A673 (cell line): ENCODE results near the gene DLG2. TPM values are rescaled to one million over a fixed set of nuclear protein-coding genes. Genes with fewer than 3 reads are reported as not detected.

Experiments
- BruUV-seq: library from RNA; stranded (reverse); fragments of 400-500 nt; replicated peaks from 2 replicates; lab custom pipeline; 2021; lab: Mats Ljungman, UMichigan
- CTCF ChIA-PET: fragments of 300-600 bp; sonication (Branson Sonifier 250); formaldehyde crosslinking; loops from one replicate; lab custom pipeline; 2022; ENCODE audit warnings: antibody characterized with exemption; lab: Charles Lee
- POLR2A ChIA-PET: fragments of 300-600 bp; sonication (Branson Sonifier 250); formaldehyde crosslinking; loops from one replicate; lab custom pipeline; 2022; ENCODE audit warnings: antibody characterized with exemption; ENCODE audit not compliant: low non-redundant PET; lab: Charles Lee
- DNase-seq: peaks from one replicate; pipeline ENCODE4 v3.0.0-alpha.2; 2015; ENCODE audit warnings: low spot score
- H3K27ac ChIP-seq: fragments of 200-600 bp; sonication (generic); 2 replicates; pipeline ENCODE4 v1.5.1; 2016; ENCODE audit warnings: mixed run types, low read depth, mild to moderate bottlenecking, mixed read lengths, antibody characterized with exemption, low read length; ENCODE audit not compliant: poor library complexity, severe bottlenecking
- H3K27me3 ChIP-seq: fragments of 200-600 bp; sonication (generic); replicated peaks from 2 replicates; pipeline ENCODE4 v1.6.1; 2017; ENCODE audit warnings: mixed run types, low read depth, mild to moderate bottlenecking, mixed read lengths, antibody characterized with exemption, low read length; ENCODE audit not compliant: insufficient read depth, poor library complexity
- H3K36me3 ChIP-seq: fragments of 200-600 bp; sonication (generic); 2 replicates; pipeline ENCODE4 v1.6.1; 2016; ENCODE audit warnings: mixed run types, mild to moderate bottlenecking, mixed read lengths, antibody characterized with exemption, low read length; ENCODE audit not compliant: insufficient read depth, poor library complexity, severe bottlenecking
- H3K4me1 ChIP-seq: fragments of 200-600 bp; sonication (generic); 2 replicates; pipeline ENCODE4 v1.6.1; 2017; ENCODE audit warnings: mixed run types, mild to moderate bottlenecking, mixed read lengths, antibody characterized with exemption, low read length; ENCODE audit not compliant: insufficient read depth, poor library complexity, severe bottlenecking
- H3K4me3 ChIP-seq: fragments of 200-600 bp; sonication (generic); 2 replicates; pipeline ENCODE4 v1.5.1; 2016; ENCODE audit warnings: low read depth, mixed run types, mild to moderate bottlenecking, mixed read lengths, low read length; ENCODE audit not compliant: poor library complexity, severe bottlenecking
- H3K9me3 ChIP-seq: fragments of 200-600 bp; sonication (generic); 2 replicates; pipeline ENCODE4 v1.6.1; 2016; ENCODE audit warnings: mixed run types, low read depth, mild to moderate bottlenecking, mixed read lengths, antibody characterized with exemption, low read length; ENCODE audit not compliant: poor library complexity, severe bottlenecking
- EZH2 ChIP-seq: fragments of 200-600 bp; sonication (generic); IDR thresholded peaks from 2 replicates; pipeline ENCODE4 v1.6.1; 2017; ENCODE audit warnings: borderline replicate concordance, low read depth, mild to moderate bottlenecking, mixed read lengths, antibody characterized with exemption, low read length; ENCODE audit not compliant: poor library complexity, severe bottlenecking
- intact Hi-C: fragments of 100-400 bp; cut with micrococcal nuclease; formaldehyde crosslinking; loops from one replicate; pipeline ENCODE4 v1.10.0; 2022; ENCODE audit not compliant: unreplicated experiment
- total RNA-seq: library from RNA; stranded (reverse); gene quantifications from 2 replicates; pipeline ENCODE4 v1.2.3, GENCODE V29; 2021
- TF ChIP-seq, protein P1 (sequence below): fragments of 300-800, 200-600 bp; sonication (generic); conservative IDR thresholded peaks from 2 replicates; pipeline ENCODE4 v1.5.1; 2017; ENCODE audit warnings: low read depth, mild to moderate bottlenecking, antibody characterized with exemption, low read length, moderate library complexity, mixed read lengths

DLG2 gene
- total RNA-seq, 1 experiment from 2014 or later, result 277 TPM

GRCh38 chr11:83521647-83522596 is 2105.2 kb downstream of the DLG2 start:
- TF ChIP-seq EZH2, result no peak
- TF ChIP-seq, protein P1, sequence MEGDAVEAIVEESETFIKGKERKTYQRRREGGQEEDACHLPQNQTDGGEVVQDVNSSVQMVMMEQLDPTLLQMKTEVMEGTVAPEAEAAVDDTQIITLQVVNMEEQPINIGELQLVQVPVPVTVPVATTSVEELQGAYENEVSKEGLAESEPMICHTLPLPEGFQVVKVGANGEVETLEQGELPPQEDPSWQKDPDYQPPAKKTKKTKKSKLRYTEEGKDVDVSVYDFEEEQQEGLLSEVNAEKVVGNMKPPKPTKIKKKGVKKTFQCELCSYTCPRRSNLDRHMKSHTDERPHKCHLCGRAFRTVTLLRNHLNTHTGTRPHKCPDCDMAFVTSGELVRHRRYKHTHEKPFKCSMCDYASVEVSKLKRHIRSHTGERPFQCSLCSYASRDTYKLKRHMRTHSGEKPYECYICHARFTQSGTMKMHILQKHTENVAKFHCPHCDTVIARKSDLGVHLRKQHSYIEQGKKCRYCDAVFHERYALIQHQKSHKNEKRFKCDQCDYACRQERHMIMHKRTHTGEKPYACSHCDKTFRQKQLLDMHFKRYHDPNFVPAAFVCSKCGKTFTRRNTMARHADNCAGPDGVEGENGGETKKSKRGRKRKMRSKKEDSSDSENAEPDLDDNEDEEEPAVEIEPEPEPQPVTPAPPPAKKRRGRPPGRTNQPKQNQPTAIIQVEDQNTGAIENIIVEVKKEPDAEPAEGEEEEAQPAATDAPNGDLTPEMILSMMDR, result peak; percentile 56
- peaks cover 9% of the 10 kb centered on the region for H3K9me3 ChIP-seq
- H3K4me1 ChIP-seq, result peaks cover 53% of the 10 kb centered on the region
- ChIA-PET POLR2A (no interaction called here), CTCF (no interaction called here)
- DNase-seq, result peak; percentile 65
- intact Hi-C loops, result loop anchor here (2.0 kb wide), 1 partner anchor 203 kb away; no protein-coding TSS in a partner anchor
- no peak overlapping the region for H3K4me3 ChIP-seq
- H3K36me3 ChIP-seq, result peaks cover 44% of the 10 kb centered on the region
- no TSS peak for BruUV-seq
- no peaks in the 10 kb centered on the region for H3K27me3 ChIP-seq
- H3K27ac ChIP-seq, result no peak overlapping the region

DNA sequence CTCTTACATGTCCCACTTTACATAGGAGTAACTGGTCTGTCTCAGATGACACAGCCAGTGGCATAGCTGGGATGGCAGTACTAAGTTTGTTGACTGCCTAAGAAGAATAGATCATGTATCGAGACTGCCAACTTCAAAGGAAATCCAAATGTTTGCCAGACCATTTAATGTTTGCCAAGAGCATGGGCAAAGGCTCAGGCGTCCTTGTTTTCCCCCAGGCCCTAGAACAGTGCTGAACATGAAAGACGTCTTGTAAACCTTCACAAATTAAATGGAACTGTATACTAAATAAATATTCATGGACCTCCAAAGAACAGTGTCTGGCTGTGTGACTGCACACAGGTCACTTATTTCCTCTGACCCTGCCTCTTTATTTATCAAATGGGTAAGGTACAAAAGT is 2106.3 kb downstream of the DLG2 start:
- intact Hi-C loops, result no loop called here
- Histone ChIP-seq H3K4me3 (no peak overlapping the region), H3K4me1 (peaks cover 48% of the 10 kb centered on the region), H3K27ac (no peak overlapping the region), H3K27me3 (no peaks in the 10 kb centered on the region), H3K36me3 (peaks cover 44% of the 10 kb centered on the region), H3K9me3 (peaks cover 9% of the 10 kb centered on the region)
- no peak for DNase-seq
- CTCF ChIA-PET, result no interaction called here
- POLR2A ChIA-PET, result no interaction called here
- BruUV-seq, result no TSS peak
- TF ChIP-seq EZH2, result no peak
- TF ChIP-seq, protein P1, result no peak

DNA sequence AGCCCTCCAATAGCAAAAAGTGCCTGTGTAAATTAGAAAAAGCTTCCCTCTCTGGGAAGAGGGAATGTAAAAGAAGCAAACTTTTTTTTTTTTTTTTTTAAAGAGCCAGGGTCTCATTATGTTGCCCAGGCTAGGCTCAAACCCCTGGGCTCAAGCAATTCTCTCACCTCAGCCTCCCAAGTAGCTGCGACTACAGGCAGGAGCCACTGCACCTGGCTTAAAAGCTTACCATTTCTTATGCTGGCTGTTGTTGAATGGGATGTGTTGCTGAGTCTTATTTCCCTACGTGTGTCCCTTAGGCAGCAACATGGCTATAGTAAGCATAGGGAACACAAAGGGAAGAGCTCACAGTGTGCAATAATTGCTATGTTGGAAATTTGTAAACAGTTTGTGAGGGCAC is 2115.5 kb downstream of the DLG2 start:
- Histone ChIP-seq H3K4me1 (peaks cover 27% of the 10 kb centered on the region), H3K4me3 (no peak overlapping the region), H3K27me3 (no peaks in the 10 kb centered on the region), H3K36me3 (no peaks in the 10 kb centered on the region), H3K9me3 (no peaks in the 10 kb centered on the region), H3K27ac (peak overlapping the region; percentile 37)
- peak; percentile 37 for DNase-seq
- intact Hi-C loops, result no loop called here
- ChIA-PET CTCF (no interaction called here), POLR2A (no interaction called here)
- no TSS peak for BruUV-seq
- TF ChIP-seq EZH2, result no peak
- TF ChIP-seq, protein P1, result no peak
